Fibroblast of lung (primary cell): ENCODE results near the gene HOXA13.

Experiments
- CTCF ChIP-seq, 2 donors: IDR thresholded peaks in 1 of 2; conservative IDR thresholded peaks in 1 of 2; 1 replicate in 1 of 2; 2 replicates in 1 of 2; pipeline ENCODE4 v1.5.1; 2011 to 2012; ENCODE audit warnings: low read length in 2 of 2, control low read depth in 1 of 2, inconsistent platforms in 1 of 2, low read depth in 1 of 2, mild to moderate bottlenecking in 1 of 2
- EZH2 ChIP-seq: IDR thresholded peaks from 2 replicates; pipeline ENCODE4 v1.5.1; 2012; ENCODE audit warnings: low read length, control low read depth, mild to moderate bottlenecking; ENCODE audit errors: missing control alignments

GRCh38 chr7:27203964-27204594 lies 4.2 kb upstream of the HOXA13 start:
- TF ChIP-seq CTCF (conservative IDR thresholded peaks at IDR 0.05 in 1 of 2, IDR thresholded peaks at IDR 0.05 in 1 of 2; ENCODE audit: low read depth in 1 of 2, low read length in 2 of 2) (no peak), EZH2 (peak; percentile 62)
